NCI-H526 (cell line): Measurements from ENCODE around the gene POGK.

ENCODE experiments used
- DNase-seq, 2 experiments: peaks; one replicate each; lab custom pipeline; 2025; lab: John Stamatoyannopoulos, UW

POGK gene

GRCh38 chr1:166902279-166902678 lies 63.0 kb downstream of the POGK start:
- no peak for DNase-seq

- DNase-seq: peak in 1 of 2 experiments; percentile 13
Measured at GRCh38 chr1:166903232-166903631, 64.0 kb downstream of the POGK start.

GRCh38 chr1:166905136-166905535 lies 65.9 kb downstream of the POGK start:
- no peak for DNase-seq

- no peak for DNase-seq
Measured at GRCh38 chr1:166905900-166906299, 66.6 kb downstream of the POGK start.
